Keratinocyte (primary cell): ENCODE results near the gene FBXO27. TPM values are rescaled to one million over a fixed set of nuclear protein-coding genes. Genes with fewer than 3 reads are reported as not detected.
A peak's percentile ranks its signal among the peaks of the same experiment; 100 is the strongest.

Experiments
- DNase-seq: peaks from one replicate; pipeline ENCODE4 v3.0.0-alpha.2; 2011; ENCODE audit warnings: low read depth, missing footprints, low spot score
- FAIRE-seq: peaks from 2 replicates; lab custom pipeline; 2011; peaks lifted over from hg19 to GRCh38; lab: Jason Lieb, UNC
- H2AFZ ChIP-seq: 2 replicates; pipeline ENCODE4 v1.6.0; 2012; ENCODE audit warnings: low read length, control low read depth, inconsistent platforms; ENCODE audit not compliant: control insufficient read depth
- H3K27ac ChIP-seq: 2 replicates; pipeline ENCODE4 v1.5.1; 2011; ENCODE audit warnings: low read length; ENCODE audit not compliant: control insufficient read depth, insufficient read depth
- H3K27me3 ChIP-seq: 3 replicates; pipeline ENCODE4 v1.6.0; 2011; ENCODE audit warnings: low read length; ENCODE audit not compliant: control insufficient read depth, insufficient read depth; ENCODE audit errors: extremely low read depth
- H3K36me3 ChIP-seq, 2 experiments: 2 replicates in 1 of 2; 3 replicates in 1 of 2; pipeline ENCODE4 v1.5.1; 2011; ENCODE audit warnings: low read length in 2 of 2, mild to moderate bottlenecking in 1 of 2; ENCODE audit not compliant: control insufficient read depth in 2 of 2, insufficient read depth in 2 of 2; ENCODE audit errors: extremely low read depth in 1 of 2
- H3K4me1 ChIP-seq: 3 replicates; pipeline ENCODE4 v1.5.1; 2011; ENCODE audit warnings: low read length; ENCODE audit not compliant: control insufficient read depth, insufficient read depth; ENCODE audit errors: extremely low read depth
- H3K4me2 ChIP-seq: 3 replicates; pipeline ENCODE4 v1.6.0; 2011; ENCODE audit warnings: low read depth, low read length; ENCODE audit not compliant: control insufficient read depth, insufficient read depth; ENCODE audit errors: extremely low read depth
- H3K4me3 ChIP-seq, 3 experiments: fragments of 200-600 bp in 1 of 3; sonication (generic) in 1 of 3; 2 replicates in 2 of 3; 3 replicates in 1 of 3; pipeline ENCODE4 v1.5.1; 2011 to 2016; ENCODE audit warnings: low read length in 3 of 3, mild to moderate bottlenecking in 3 of 3, control low read depth in 2 of 3, inconsistent platforms in 1 of 3, low read depth in 1 of 3, mixed read lengths in 1 of 3, mixed run types in 1 of 3, moderate library complexity in 1 of 3; ENCODE audit not compliant: control insufficient read depth in 2 of 3, insufficient read depth in 2 of 3; ENCODE audit errors: extremely low read depth in 1 of 3
- H3K79me2 ChIP-seq: 2 replicates; pipeline ENCODE4 v1.6.0; 2012; ENCODE audit warnings: low read length; ENCODE audit not compliant: control insufficient read depth, insufficient read depth
- H3K9ac ChIP-seq: 3 replicates; pipeline ENCODE4 v1.6.0; 2011; ENCODE audit warnings: low read length; ENCODE audit not compliant: control insufficient read depth, insufficient read depth; ENCODE audit errors: extremely low read depth
- H3K9me1 ChIP-seq: 3 replicates; pipeline ENCODE4 v1.6.0; 2011; ENCODE audit warnings: low read length; ENCODE audit not compliant: control insufficient read depth, insufficient read depth; ENCODE audit errors: extremely low read depth
- H3K9me3 ChIP-seq: 2 replicates; pipeline ENCODE4 v1.5.1; 2012; ENCODE audit warnings: low read depth, low read length; ENCODE audit not compliant: control insufficient read depth
- H4K20me1 ChIP-seq: 3 replicates; pipeline ENCODE4 v1.6.0; 2011; ENCODE audit warnings: low read length; ENCODE audit not compliant: control insufficient read depth, insufficient read depth; ENCODE audit errors: extremely low read depth
- EZH2 ChIP-seq: IDR thresholded peaks from one replicate; pipeline ENCODE4 v1.6.1; 2012; ENCODE audit warnings: inconsistent platforms, mild to moderate bottlenecking, low read length, moderate library complexity
- dilution Hi-C: fragments of 300-500 bp; cut with MboI; formaldehyde crosslinking; loops from one replicate; pipeline ENCODE4 v1.7.0; 2020; ENCODE audit warnings: low sequenced_read_pairs; ENCODE audit not compliant: extremely low pct_ligation_motif_present
- polyA plus RNA-seq, 5 experiments: library from polyadenylated mRNA; depleted of rRNA in 3 of 5; stranded (reverse) in 3 of 5; stranded (forward) in 1 of 5; unstranded in 1 of 5; fragments of >200 nt; gene quantifications; 1 replicate in 1 of 5; 2 replicates in 3 of 5; 3 replicates in 1 of 5; pipeline versions ENCODE4 v1.2.1 to v1.2.3, GENCODE V29; 2011 to 2012; ENCODE audit warnings: missing spikeins in 2 of 5, low read depth in 1 of 5, low replicate concordance in 1 of 5
- TF ChIP-seq, protein P1 (sequence below), 3 experiments: IDR thresholded peaks in 1 of 3; conservative IDR thresholded peaks in 1 of 3; optimal IDR thresholded peaks in 1 of 3; 2 replicates in 2 of 3; 3 replicates in 1 of 3; pipeline versions ENCODE3 to v1.5.1; 2011; ENCODE audit warnings: low read length in 3 of 3, mild to moderate bottlenecking in 3 of 3, moderate library complexity in 2 of 3, control low read depth in 1 of 3, inconsistent platforms in 1 of 3; ENCODE audit not compliant: insufficient read depth in 2 of 3; ENCODE audit errors: extremely low read depth in 1 of 3

The FBXO27 gene
- polyA plus RNA-seq, 1 donor (not counting 4 experiments of a cell fraction or from before 2014, with no cell fraction given), result 4.4 TPM

DNA sequence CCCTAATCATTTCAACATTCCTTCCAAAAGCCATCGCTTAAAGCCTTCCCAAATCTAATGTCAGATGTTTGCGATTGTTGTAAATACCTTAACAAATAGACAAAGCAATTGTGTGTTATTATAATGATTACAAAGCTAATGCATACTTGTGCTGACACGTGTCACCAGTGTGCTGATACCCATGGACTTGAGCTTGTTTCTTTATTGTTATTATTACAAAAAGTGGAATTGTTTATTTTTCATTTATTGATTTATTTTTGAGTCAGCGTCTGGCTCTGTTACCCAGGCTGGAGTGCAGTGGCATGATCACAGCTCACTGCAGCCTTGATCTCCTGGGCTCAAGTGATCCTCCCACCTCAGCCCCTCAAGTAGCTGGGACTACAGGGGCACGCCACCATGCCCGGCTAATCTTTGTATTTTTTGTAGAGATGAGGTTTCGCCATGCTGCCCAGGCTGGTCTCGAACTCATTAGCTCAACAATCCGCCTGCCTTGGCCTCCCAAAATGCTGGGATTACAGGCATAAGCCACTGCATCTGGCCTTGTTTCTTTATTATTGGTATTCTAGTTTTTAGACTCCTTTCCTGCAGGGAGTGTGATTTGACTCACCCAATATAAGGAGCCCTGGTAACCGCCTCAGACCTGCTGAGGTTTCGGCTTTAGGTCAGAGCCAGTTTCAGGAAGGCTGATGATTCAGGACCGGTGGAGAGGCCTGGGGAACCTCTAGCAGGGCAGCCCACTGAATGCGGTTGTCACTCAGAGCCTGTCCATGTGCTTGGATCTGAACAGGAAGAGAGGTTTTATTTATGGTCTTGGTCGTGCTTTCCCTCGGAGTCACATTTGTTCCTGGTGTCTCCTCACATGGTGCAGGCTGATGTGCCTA, 54.7 kb downstream of the FBXO27 start:
- Histone ChIP-seq H2AFZ (no peak overlapping the region), H3K9ac (no peak overlapping the region), H3K4me2 (no peak overlapping the region), H3K4me1 (peaks cover 7% of the 10 kb centered on the region), H3K9me1 (no peaks in the 10 kb centered on the region), H3K9me3 (no peaks in the 10 kb centered on the region), H4K20me1 (no peaks in the 10 kb centered on the region), H3K36me3 (no peaks in the 10 kb centered on the region), H3K4me3 (no peak overlapping the region), H3K79me2 (no peaks in the 10 kb centered on the region), H3K27ac (no peak overlapping the region), H3K27me3 (no peaks in the 10 kb centered on the region)
- TF ChIP-seq EZH2, result no peak
- TF ChIP-seq, protein P1, sequence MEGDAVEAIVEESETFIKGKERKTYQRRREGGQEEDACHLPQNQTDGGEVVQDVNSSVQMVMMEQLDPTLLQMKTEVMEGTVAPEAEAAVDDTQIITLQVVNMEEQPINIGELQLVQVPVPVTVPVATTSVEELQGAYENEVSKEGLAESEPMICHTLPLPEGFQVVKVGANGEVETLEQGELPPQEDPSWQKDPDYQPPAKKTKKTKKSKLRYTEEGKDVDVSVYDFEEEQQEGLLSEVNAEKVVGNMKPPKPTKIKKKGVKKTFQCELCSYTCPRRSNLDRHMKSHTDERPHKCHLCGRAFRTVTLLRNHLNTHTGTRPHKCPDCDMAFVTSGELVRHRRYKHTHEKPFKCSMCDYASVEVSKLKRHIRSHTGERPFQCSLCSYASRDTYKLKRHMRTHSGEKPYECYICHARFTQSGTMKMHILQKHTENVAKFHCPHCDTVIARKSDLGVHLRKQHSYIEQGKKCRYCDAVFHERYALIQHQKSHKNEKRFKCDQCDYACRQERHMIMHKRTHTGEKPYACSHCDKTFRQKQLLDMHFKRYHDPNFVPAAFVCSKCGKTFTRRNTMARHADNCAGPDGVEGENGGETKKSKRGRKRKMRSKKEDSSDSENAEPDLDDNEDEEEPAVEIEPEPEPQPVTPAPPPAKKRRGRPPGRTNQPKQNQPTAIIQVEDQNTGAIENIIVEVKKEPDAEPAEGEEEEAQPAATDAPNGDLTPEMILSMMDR (optimal IDR thresholded peaks at IDR 0.05 in 1 of 3, IDR thresholded peaks at IDR 0.05 in 1 of 3, conservative IDR thresholded peaks at IDR 0.05 in 1 of 3; ENCODE audit: extremely low read depth in 1 of 3, insufficient read depth in 2 of 3, low read length in 3 of 3), result no peak
- dilution Hi-C loops, result no loop called here
- DNase-seq (no peak), FAIRE-seq (peak; percentile 17)

DNA sequence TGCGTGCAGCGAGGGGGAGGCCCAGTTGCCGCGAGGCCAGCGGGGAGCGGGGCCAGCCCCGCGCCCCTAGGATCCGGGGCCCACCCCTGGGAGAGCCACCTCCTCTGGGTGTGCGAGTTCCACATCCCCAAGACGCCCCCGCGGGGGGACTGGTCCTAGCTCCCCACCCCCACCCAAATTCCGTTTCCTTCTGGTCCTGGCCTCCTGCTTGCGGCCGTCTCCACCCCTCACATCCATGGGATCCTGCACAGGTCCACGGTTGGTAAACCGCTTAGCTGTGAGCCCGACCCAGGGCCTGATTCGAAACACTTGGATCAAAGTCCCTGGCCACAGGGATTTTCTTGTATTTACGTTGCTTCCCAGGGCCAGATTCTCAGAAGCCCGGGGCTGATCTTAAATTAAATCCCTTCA, 56.5 kb downstream of the FBXO27 start:
- no peak for TF ChIP-seq EZH2
- TF ChIP-seq, protein P1 (optimal IDR thresholded peaks at IDR 0.05 in 1 of 3, IDR thresholded peaks at IDR 0.05 in 1 of 3, conservative IDR thresholded peaks at IDR 0.05 in 1 of 3; ENCODE audit: extremely low read depth in 1 of 3, insufficient read depth in 2 of 3, low read length in 3 of 3), result no peak
- no peaks in the 10 kb centered on the region for H3K27me3 ChIP-seq
- H3K4me1 ChIP-seq, result peaks cover 7% of the 10 kb centered on the region
- no peaks in the 10 kb centered on the region for H3K9me1 ChIP-seq
- FAIRE-seq (no peak), DNase-seq (no peak)
- no peaks in the 10 kb centered on the region for H4K20me1 ChIP-seq
- H3K79me2 ChIP-seq, result no peaks in the 10 kb centered on the region
- dilution Hi-C loops, result no loop called here
- peak overlapping the region; percentile 78 for H3K9ac ChIP-seq
- H3K36me3 ChIP-seq, result no peaks in the 10 kb centered on the region
- H3K4me2 ChIP-seq, result peak overlapping the region; percentile 82
- peak overlapping the region; percentile 84 for H2AFZ ChIP-seq
- H3K4me3 ChIP-seq, result peak overlapping the region; percentile 52 to 71 (median 56)
- H3K9me3 ChIP-seq, result no peaks in the 10 kb centered on the region
- H3K27ac ChIP-seq, result peak overlapping the region; percentile 57
